K562 (cell line): ENCODE results near the gene SAP130. TPM values are rescaled to one million over a fixed set of nuclear protein-coding genes. Genes with fewer than 3 reads are reported as not detected.

Experiments
- ATAC-seq: fragments of 200-7000 bp; cut with Tn5 transposase; 3 replicates; pipeline ENCODE4 v1.9.1; 2020; ENCODE audit warnings: moderate library complexity
- BruUV-seq: library from RNA; stranded (reverse); fragments of 400-500 nt; replicated peaks from 2 replicates; lab custom pipeline; 2021; lab: Mats Ljungman, UMichigan
- CTCF ChIA-PET: fragments of 300-600 bp; formaldehyde crosslinking; extraction: SDS; loops from one replicate; lab custom pipeline; 2021; ENCODE audit warnings: low intra/inter-chr PET ratio; lab: Yijun Ruan, JAX
- POLR2A ChIA-PET: fragments of 300-600, 350-650 bp; sonication (Branson Sonifier 250); formaldehyde crosslinking; extraction: SDS; loops from one replicate; lab custom pipeline; 2021; ENCODE audit warnings: antibody characterized with exemption, inconsistent platforms; lab: Yijun Ruan, JAX
- DNase-seq, 4 experiments: peaks; one replicate each; pipeline versions ENCODE4 v3.0.0 to v3.0.0-alpha.2; 2011 to 2018; ENCODE audit warnings: low spot score in 3 of 4, mixed read lengths in 3 of 4; ENCODE audit errors: extremely low read depth in 1 of 4
- FAIRE-seq: peaks from 2 replicates; lab custom pipeline; 2011; peaks lifted over from hg19 to GRCh38; lab: Jason Lieb, UNC
- H2AFZ ChIP-seq: 2 replicates; pipeline ENCODE4 v1.6.0; 2011; ENCODE audit warnings: low read depth, low read length, control low read depth, inconsistent platforms
- H3K27ac ChIP-seq: fragments of 200-600 bp; 3 replicates; pipeline ENCODE4 v1.8.0; 2011; ENCODE audit warnings: low read depth, mild to moderate bottlenecking, control low read depth, inconsistent platforms, low read length, moderate library complexity, mixed read lengths; ENCODE audit errors: extremely low read depth
- H3K27me3 ChIP-seq, 2 experiments: fragments of 300-600 bp in 1 of 2; 2 replicates in 1 of 2; 3 replicates in 1 of 2; pipeline versions ENCODE4 v1.6.0 to v1.8.0; 2011; ENCODE audit warnings: inconsistent platforms in 2 of 2, low read length in 2 of 2, mild to moderate bottlenecking in 1 of 2, mixed read lengths in 1 of 2, moderate library complexity in 1 of 2; ENCODE audit not compliant: control insufficient read depth in 2 of 2, insufficient read depth in 2 of 2
- H3K36me3 ChIP-seq: fragments of 300-600 bp; 3 replicates; pipeline ENCODE4 v1.8.0; 2011; ENCODE audit warnings: mild to moderate bottlenecking, low read length, inconsistent platforms; ENCODE audit not compliant: control insufficient read depth, insufficient read depth
- H3K4me1 ChIP-seq, 2 experiments: fragments of 200-600 bp in 1 of 2; replicated peaks in 1 of 2; 2 replicates in 1 of 2; 3 replicates in 1 of 2; pipeline versions ENCODE4 v1.5.1 to v1.8.0; 2011; ENCODE audit warnings: inconsistent platforms in 2 of 2, low read length in 2 of 2, mild to moderate bottlenecking in 1 of 2, mixed read lengths in 1 of 2, moderate library complexity in 1 of 2; ENCODE audit not compliant: control insufficient read depth in 2 of 2, insufficient read depth in 2 of 2
- H3K4me2 ChIP-seq: 2 replicates; pipeline ENCODE4 v1.6.1; 2011; ENCODE audit warnings: low read length, control low read depth, inconsistent platforms, mixed read lengths; ENCODE audit not compliant: insufficient read depth
- H3K4me3 ChIP-seq: fragments of 200-600 bp; sonication (generic), shearing (Covaris generic); 2 replicates; pipeline ENCODE4 v1.5.1; 2016; ENCODE audit warnings: control low read depth, inconsistent platforms
- H3K79me2 ChIP-seq: fragments of 200-600 bp; 3 replicates; pipeline ENCODE4 v1.8.0; 2011; ENCODE audit warnings: low read length, inconsistent platforms; ENCODE audit not compliant: control insufficient read depth, insufficient read depth
- H3K9ac ChIP-seq, 2 experiments: 2 replicates each; pipeline versions ENCODE4 v1.6.0 to v1.6.1; 2011; ENCODE audit warnings: low read depth in 2 of 2, low read length in 2 of 2, control low read depth in 1 of 2, inconsistent platforms in 1 of 2, mild to moderate bottlenecking in 1 of 2, mixed read lengths in 1 of 2; ENCODE audit not compliant: insufficient read depth in 1 of 2
- H3K9me1 ChIP-seq: one replicate; pipeline ENCODE4 v1.6.0; 2011; ENCODE audit warnings: inconsistent platforms, mild to moderate bottlenecking, low read length, moderate library complexity; ENCODE audit not compliant: control insufficient read depth, insufficient read depth
- H3K9me3 ChIP-seq: replicated peaks from 2 replicates; pipeline ENCODE4 v1.5.1; 2011; ENCODE audit warnings: low read depth, low read length, inconsistent platforms; ENCODE audit not compliant: control insufficient read depth, insufficient read depth
- H4K20me1 ChIP-seq: replicated peaks from 2 replicates; pipeline ENCODE4 v1.6.1; 2011; ENCODE audit warnings: low read length, inconsistent platforms, mixed read lengths; ENCODE audit not compliant: control insufficient read depth, insufficient read depth
- CBFA2T3 ChIP-seq: fragments of 450-650 bp; IDR thresholded peaks from 2 replicates; pipeline ENCODE4 v1.6.1; 2017
- NR2C1 ChIP-seq, 2 experiments: fragments of 450-650 bp; IDR thresholded peaks; 2 replicates each; pipeline ENCODE4 v1.6.1; 2017; ENCODE audit warnings: mild to moderate bottlenecking in 2 of 2, antibody characterized with exemption in 1 of 2, inconsistent platforms in 1 of 2, missing compliant biosample characterization in 1 of 2, missing genetic modification characterization in 1 of 2
- NR2C2 ChIP-seq, 2 experiments: fragments of 200-800 bp in 1 of 2; sonication (Bioruptor generic) in 1 of 2; sonication (generic) in 1 of 2; formaldehyde crosslinking in 1 of 2; IDR thresholded peaks; 2 replicates each; pipeline versions ENCODE4 v1.6.1 to v1.8.0; 2016 to 2022; ENCODE audit warnings: mild to moderate bottlenecking in 1 of 2, missing compliant biosample characterization in 1 of 2, missing genetic modification characterization in 1 of 2, missing genetic modification reagents in 1 of 2
- TEAD2 ChIP-seq: fragments of 450-650 bp; IDR thresholded peaks from 2 replicates; pipeline ENCODE4 v1.6.1; 2016; ENCODE audit warnings: missing genetic modification characterization, control low read depth, missing compliant biosample characterization
- whole genome bisulfite sequencing: fragments of 100-300 bp; shearing (Covaris generic); methylation state at CpG from one replicate; pipeline ENCODE4 v1.1.6; 2016; ENCODE audit warnings: low coverage, mixed read lengths; ENCODE audit not compliant: insufficient coverage; ENCODE audit errors: missing lambda C conversion rate; 5-methylcytosine and 5-hydroxymethylcytosine counted together
- in situ Hi-C: fragments of 300-500 bp; cut with MboI; formaldehyde crosslinking; loops from 4 replicates; pipeline ENCODE4 v1.15.0; 2018; ENCODE audit warnings: inconsistent platforms, mixed read lengths
- intact Hi-C: fragments of 100-400 bp; cut with micrococcal nuclease; formaldehyde crosslinking; loops from 2 replicates; pipeline ENCODE4 v1.14.2; 2022
- polyA plus RNA-seq, 8 experiments: library from polyadenylated mRNA; depleted of rRNA in 4 of 8; stranded (reverse) in 5 of 8; unstranded in 3 of 8; fragments of >200 nt; fragmentation: Nextera tagmentation in 2 of 8; fragmentation: Illumina TruSeq in 1 of 8; extraction: Ambion mirVana in 2 of 8; extraction: Trizol in 1 of 8; gene quantifications; 2 replicates each; pipeline versions ENCODE4 v1.2.1 to v1.2.3, GENCODE V29; 2011 to 2014; ENCODE audit warnings: inconsistent platforms in 1 of 8, missing spikeins in 1 of 8
- total RNA-seq, 7 experiments: library from RNA; depleted of rRNA in 6 of 7; stranded (reverse); fragments of >200 nt in 6 of 7; fragmentation: Illumina TruSeq in 2 of 7; extraction: Trizol in 2 of 7; gene quantifications; 2 replicates each; pipeline versions ENCODE4 v1.2.1 to v1.2.3, GENCODE V29; 2011 to 2021; ENCODE audit warnings: low replicate concordance in 1 of 7
- TF ChIP-seq, protein P1 (sequence below): fragments of 200-600 bp; sonication (generic); IDR thresholded peaks from one replicate; pipeline ENCODE4 v1.6.1; 2012; ENCODE audit warnings: mild to moderate bottlenecking, low read depth, low read length, inconsistent platforms
- TF ChIP-seq, protein P2 (sequence below), 2 experiments: fragments of 450-650 bp in 1 of 2; sonication (generic) in 1 of 2; formaldehyde crosslinking in 1 of 2; IDR thresholded peaks in 1 of 2; conservative IDR thresholded peaks in 1 of 2; 2 replicates each; pipeline versions ENCODE4 v1.6.1 to v1.8.1; 2016 to 2023; ENCODE audit warnings: mild to moderate bottlenecking in 2 of 2, moderate library complexity in 2 of 2, inconsistent platforms in 1 of 2, missing genetic modification reagents in 1 of 2

The SAP130 gene
- total and polyA plus RNA-seq, 9 of the 15 experiments (the other 6 are each of a cell fraction or from before 2014, with no cell fraction given): 4.5 to 33.4 (median 7.4) TPM

DNA sequence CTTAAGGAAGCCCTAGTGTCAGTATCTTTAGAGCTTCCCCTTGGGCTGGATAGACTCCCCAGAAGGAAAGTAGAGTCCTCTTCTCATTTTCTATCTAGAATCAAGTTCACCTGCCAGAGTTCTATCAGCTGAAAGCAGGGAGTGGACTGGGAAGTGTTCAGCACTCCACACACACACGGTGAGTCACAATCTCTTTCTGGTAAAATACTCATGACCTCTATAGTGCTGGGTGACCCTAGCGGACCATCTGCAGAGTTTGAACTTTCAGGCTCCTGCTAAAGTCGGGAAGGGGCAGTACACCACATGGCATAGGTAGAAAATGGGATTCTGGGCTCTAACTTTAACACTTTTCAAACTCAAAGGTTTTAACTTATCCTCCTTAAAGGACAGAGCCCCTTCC is 43.3 kb downstream of the SAP130 start (continued):
- TF ChIP-seq NR2C2 (CRISPR knock-in tag; IDR thresholded peaks at IDR 0.05): no peak
- peak; percentile 16; the same call in 1 of the 2 replicates for TF ChIP-seq NR2C2 (tag; IDR thresholded peaks at IDR 0.05)
- no peak for TF ChIP-seq NR2C1 (IDR thresholded peaks at IDR 0.05)
- TF ChIP-seq NR2C1 (tag; IDR thresholded peaks at IDR 0.05): 0 out of 2 replicates have a peak, but pooled peaks have one; percentile 9
- TF ChIP-seq CBFA2T3: peak; percentile 29; the same call in 1 of the 2 replicates

DNA sequence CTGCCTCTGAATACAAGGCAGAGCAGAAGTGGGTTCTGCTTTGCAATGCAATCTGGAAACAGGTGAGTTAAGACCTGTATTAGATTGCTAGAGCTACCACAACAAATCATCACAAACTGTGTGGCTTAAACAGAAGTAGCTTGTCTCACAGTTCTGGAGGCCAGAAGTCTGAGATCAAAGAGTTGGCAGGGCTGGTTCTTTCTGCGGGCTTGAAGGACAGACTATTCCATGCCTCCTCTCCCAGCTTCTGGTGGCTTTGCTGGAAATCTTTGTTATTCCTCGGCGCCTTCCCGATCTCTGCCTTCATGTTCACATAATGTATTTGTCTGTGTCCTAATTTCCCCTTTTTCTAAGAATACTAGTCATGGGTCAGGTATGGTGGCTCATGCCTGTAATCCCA is 58.4 kb downstream of the SAP130 start:
- 92% methylated on average over 4 of the region's 4 CpGs for WGBS
- TF ChIP-seq TEAD2 (tag): no peak
- TF ChIP-seq, protein P1, sequence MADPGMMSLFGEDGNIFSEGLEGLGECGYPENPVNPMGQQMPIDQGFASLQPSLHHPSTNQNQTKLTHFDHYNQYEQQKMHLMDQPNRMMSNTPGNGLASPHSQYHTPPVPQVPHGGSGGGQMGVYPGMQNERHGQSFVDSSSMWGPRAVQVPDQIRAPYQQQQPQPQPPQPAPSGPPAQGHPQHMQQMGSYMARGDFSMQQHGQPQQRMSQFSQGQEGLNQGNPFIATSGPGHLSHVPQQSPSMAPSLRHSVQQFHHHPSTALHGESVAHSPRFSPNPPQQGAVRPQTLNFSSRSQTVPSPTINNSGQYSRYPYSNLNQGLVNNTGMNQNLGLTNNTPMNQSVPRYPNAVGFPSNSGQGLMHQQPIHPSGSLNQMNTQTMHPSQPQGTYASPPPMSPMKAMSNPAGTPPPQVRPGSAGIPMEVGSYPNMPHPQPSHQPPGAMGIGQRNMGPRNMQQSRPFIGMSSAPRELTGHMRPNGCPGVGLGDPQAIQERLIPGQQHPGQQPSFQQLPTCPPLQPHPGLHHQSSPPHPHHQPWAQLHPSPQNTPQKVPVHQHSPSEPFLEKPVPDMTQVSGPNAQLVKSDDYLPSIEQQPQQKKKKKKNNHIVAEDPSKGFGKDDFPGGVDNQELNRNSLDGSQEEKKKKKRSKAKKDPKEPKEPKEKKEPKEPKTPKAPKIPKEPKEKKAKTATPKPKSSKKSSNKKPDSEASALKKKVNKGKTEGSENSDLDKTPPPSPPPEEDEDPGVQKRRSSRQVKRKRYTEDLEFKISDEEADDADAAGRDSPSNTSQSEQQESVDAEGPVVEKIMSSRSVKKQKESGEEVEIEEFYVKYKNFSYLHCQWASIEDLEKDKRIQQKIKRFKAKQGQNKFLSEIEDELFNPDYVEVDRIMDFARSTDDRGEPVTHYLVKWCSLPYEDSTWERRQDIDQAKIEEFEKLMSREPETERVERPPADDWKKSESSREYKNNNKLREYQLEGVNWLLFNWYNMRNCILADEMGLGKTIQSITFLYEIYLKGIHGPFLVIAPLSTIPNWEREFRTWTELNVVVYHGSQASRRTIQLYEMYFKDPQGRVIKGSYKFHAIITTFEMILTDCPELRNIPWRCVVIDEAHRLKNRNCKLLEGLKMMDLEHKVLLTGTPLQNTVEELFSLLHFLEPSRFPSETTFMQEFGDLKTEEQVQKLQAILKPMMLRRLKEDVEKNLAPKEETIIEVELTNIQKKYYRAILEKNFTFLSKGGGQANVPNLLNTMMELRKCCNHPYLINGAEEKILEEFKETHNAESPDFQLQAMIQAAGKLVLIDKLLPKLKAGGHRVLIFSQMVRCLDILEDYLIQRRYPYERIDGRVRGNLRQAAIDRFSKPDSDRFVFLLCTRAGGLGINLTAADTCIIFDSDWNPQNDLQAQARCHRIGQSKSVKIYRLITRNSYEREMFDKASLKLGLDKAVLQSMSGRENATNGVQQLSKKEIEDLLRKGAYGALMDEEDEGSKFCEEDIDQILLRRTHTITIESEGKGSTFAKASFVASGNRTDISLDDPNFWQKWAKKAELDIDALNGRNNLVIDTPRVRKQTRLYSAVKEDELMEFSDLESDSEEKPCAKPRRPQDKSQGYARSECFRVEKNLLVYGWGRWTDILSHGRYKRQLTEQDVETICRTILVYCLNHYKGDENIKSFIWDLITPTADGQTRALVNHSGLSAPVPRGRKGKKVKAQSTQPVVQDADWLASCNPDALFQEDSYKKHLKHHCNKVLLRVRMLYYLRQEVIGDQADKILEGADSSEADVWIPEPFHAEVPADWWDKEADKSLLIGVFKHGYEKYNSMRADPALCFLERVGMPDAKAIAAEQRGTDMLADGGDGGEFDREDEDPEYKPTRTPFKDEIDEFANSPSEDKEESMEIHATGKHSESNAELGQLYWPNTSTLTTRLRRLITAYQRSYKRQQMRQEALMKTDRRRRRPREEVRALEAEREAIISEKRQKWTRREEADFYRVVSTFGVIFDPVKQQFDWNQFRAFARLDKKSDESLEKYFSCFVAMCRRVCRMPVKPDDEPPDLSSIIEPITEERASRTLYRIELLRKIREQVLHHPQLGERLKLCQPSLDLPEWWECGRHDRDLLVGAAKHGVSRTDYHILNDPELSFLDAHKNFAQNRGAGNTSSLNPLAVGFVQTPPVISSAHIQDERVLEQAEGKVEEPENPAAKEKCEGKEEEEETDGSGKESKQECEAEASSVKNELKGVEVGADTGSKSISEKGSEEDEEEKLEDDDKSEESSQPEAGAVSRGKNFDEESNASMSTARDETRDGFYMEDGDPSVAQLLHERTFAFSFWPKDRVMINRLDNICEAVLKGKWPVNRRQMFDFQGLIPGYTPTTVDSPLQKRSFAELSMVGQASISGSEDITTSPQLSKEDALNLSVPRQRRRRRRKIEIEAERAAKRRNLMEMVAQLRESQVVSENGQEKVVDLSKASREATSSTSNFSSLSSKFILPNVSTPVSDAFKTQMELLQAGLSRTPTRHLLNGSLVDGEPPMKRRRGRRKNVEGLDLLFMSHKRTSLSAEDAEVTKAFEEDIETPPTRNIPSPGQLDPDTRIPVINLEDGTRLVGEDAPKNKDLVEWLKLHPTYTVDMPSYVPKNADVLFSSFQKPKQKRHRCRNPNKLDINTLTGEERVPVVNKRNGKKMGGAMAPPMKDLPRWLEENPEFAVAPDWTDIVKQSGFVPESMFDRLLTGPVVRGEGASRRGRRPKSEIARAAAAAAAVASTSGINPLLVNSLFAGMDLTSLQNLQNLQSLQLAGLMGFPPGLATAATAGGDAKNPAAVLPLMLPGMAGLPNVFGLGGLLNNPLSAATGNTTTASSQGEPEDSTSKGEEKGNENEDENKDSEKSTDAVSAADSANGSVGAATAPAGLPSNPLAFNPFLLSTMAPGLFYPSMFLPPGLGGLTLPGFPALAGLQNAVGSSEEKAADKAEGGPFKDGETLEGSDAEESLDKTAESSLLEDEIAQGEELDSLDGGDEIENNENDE: no peak
- TF ChIP-seq, protein P2, sequence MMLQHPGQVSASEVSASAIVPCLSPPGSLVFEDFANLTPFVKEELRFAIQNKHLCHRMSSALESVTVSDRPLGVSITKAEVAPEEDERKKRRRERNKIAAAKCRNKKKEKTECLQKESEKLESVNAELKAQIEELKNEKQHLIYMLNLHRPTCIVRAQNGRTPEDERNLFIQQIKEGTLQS (IDR thresholded peaks at IDR 0.05): no peak
- TF ChIP-seq, protein P2 (CRISPR knock-in tag; conservative IDR thresholded peaks at IDR 0.05): no peak

More for the DNA sequence above, 58.4 kb downstream of the SAP130 start:
- Histone ChIP-seq H3K27ac (no peak overlapping the region), H3K9me1 (no peaks in the 10 kb centered on the region), H3K9me3 (no peaks in the 10 kb centered on the region), H3K4me2 (no peak overlapping the region), H3K9ac (no peak overlapping the region), H3K27me3 (no peaks in the 10 kb centered on the region), H4K20me1 (no peaks in the 10 kb centered on the region), H3K36me3 (peaks cover 25% of the 10 kb centered on the region; the same call in 2 of the 3 replicates), H3K79me2 (no peaks in the 10 kb centered on the region), H2AFZ (no peak overlapping the region), H3K4me3 (no peak overlapping the region), H3K4me1 (no peaks in the 10 kb centered on the region)
- no TSS peak for BruUV-seq
- CTCF ChIA-PET: no interaction called here
- in situ Hi-C loops: no loop called here
- POLR2A ChIA-PET: no interaction called here
- FAIRE-seq: no peak
- no peak for DNase-seq
- intact Hi-C loops: loop anchor here (10.0 kb wide), 1 partner anchor 95 kb away; no protein-coding TSS in a partner anchor
- ATAC-seq: no peak
